ENCODE data around the gene SCAMP3. TPM values are rescaled to one million over a fixed set of nuclear protein-coding genes. Genes with fewer than 3 reads are reported as not detected.
A peak's percentile ranks its signal among the peaks of the same experiment; 100 is the strongest.
"Not testable (repeated sequence)": the region's sequence is repeated elsewhere in the genome, so short reads cannot be mapped to it uniquely, and the experiment has no call there.

Gene SCAMP3
- total RNA-seq, 1 experiment from 2014 or later = 64.2 TPM

GRCh38 chr1:155220211-155220965 is 41.8 kb downstream of the SCAMP3 start:
- H3K27ac ChIP-seq (ENCODE audit: low read depth, low read length); H3K9me3 ChIP-seq (ENCODE audit: control insufficient read depth in 1 of 2, insufficient read depth in 1 of 2, low read depth in 1 of 2, low read length in 2 of 2); intact Hi-C loops (cut with micrococcal nuclease); H3K4me3 ChIP-seq (replicated peaks in 1 of 2; ENCODE audit: low read depth in 1 of 2, low read length in 2 of 2); H3K36me3 ChIP-seq (ENCODE audit: control insufficient read depth in 1 of 2, insufficient read depth in 2 of 2, low read length in 2 of 2); H4K20me1 ChIP-seq (ENCODE audit: insufficient read depth); H3K27me3 ChIP-seq (ENCODE audit: insufficient read depth, low read length); H3K4me2 ChIP-seq (ENCODE audit: low read length); ATAC-seq; RAD21 ChIA-PET (ENCODE audit: low non-redundant PET in 1 of 2, low total read pairs in 2 of 2, uncharacterized antibody in 2 of 2, unreplicated experiment in 2 of 2); H3K9me2 ChIP-seq (ENCODE audit: insufficient read depth); H3K79me2 ChIP-seq (ENCODE audit: insufficient read depth, low read length); DNase-seq (ENCODE audit: low read depth, low spot score); BruUV-seq (replicated peaks); POLR2A ChIA-PET; H3K9ac ChIP-seq (ENCODE audit: low read length): not testable (repeated sequence)
- Histone ChIP-seq H3K4me1 (ENCODE audit: control insufficient read depth in 1 of 2, insufficient read depth in 2 of 2, low read length in 2 of 2) (peaks cover 5 to 32% of the 10 kb centered on the region in 2 experiments), H2AFZ (ENCODE audit: low read depth, low read length, poor library complexity, severe bottlenecking) (peak overlapping the region; percentile 95)
- CTCF ChIA-PET = interaction anchor here (1.1 kb wide), 1 partner anchor 40 kb away, joined by 3 read pairs; no protein-coding TSS in a partner anchor

DNA sequence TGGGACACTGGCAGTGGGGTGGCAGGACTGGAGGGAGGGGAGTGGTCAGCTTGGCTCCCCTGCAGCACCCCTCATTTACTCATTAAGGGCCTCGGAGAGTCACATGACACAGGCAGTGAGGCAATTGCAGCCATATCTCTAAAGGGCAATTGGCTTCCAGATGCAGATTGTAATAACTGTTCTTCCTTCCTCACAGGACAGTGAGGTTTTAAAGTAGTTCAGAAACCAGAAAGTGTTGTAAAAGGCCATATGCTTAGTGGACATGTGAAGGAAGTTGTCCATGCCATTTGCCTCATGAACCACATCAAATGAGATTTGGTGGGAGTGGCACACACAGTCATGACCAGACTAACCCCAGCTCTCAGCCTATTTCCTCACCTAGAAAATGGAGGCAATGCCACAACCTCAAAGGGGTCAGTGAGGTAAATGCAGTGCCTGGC is 42.5 kb downstream of the SCAMP3 start:
- no peaks in the 10 kb centered on the region for H3K27me3 ChIP-seq (ENCODE audit: insufficient read depth, low read length)
- no peak for TF ChIP-seq SIN3A (IDR thresholded peaks at IDR 0.05; ENCODE audit: low read depth)
- no peak for TF ChIP-seq ZFX (IDR thresholded peaks at IDR 0.05)
- peak; percentile 97 for TF ChIP-seq YY1 (IDR thresholded peaks at IDR 0.05; ENCODE audit: extremely low read depth, insufficient replicate concordance, low read depth, low read length)
- no peak for TF ChIP-seq EZH2phosphoT487 (IDR thresholded peaks at IDR 0.05; ENCODE audit: borderline replicate concordance)
- no TSS peak for BruUV-seq (replicated peaks)
- H3K4me1 ChIP-seq (ENCODE audit: control insufficient read depth in 1 of 2, insufficient read depth in 2 of 2, low read length in 2 of 2) = peaks cover 4 to 25% of the 10 kb centered on the region in 2 experiments
- RAD21 ChIA-PET (ENCODE audit: low non-redundant PET in 1 of 2, low total read pairs in 2 of 2, uncharacterized antibody in 2 of 2, unreplicated experiment in 2 of 2) = no interaction called here
- peak overlapping the region; percentile 28 for H3K27ac ChIP-seq (ENCODE audit: low read depth, low read length)
- 0 out of 2 replicates have a peak overlapping the region, but pooled peaks have one; percentile 14 for H3K9ac ChIP-seq (ENCODE audit: low read length)
- H2AFZ ChIP-seq (ENCODE audit: low read depth, low read length, poor library complexity, severe bottlenecking) = peak overlapping the region; percentile 95
- POLR2A ChIA-PET = interaction anchor here (0.8 to 0.9 kb wide), 2 partner anchors 13 to 26 kb away, joined by 3 to 4 read pairs; no protein-coding TSS in a partner anchor
- no peaks in the 10 kb centered on the region for H3K9me3 ChIP-seq (ENCODE audit: control insufficient read depth in 1 of 2, insufficient read depth in 1 of 2, low read depth in 1 of 2, low read length in 2 of 2)
- ATAC-seq (peak; percentile 58), DNase-seq (ENCODE audit: low read depth, low spot score) (no peak)
- no peaks in the 10 kb centered on the region for H3K9me2 ChIP-seq (ENCODE audit: insufficient read depth)
- H3K79me2 ChIP-seq (ENCODE audit: insufficient read depth, low read length) = no peaks in the 10 kb centered on the region
- CTCF ChIA-PET = interaction anchor here (0.8 to 1.7 kb wide), 6 partner anchors 12 to 47 kb away, joined by 3 to 8 read pairs (median 4); partner anchors contain the start of genes KRTCAP2, MTX1 and THBS3
- peak overlapping the region; percentile 62 for H3K4me2 ChIP-seq (ENCODE audit: low read length)
- intact Hi-C loops (cut with micrococcal nuclease) = no loop called here
- no peaks in the 10 kb centered on the region for H3K36me3 ChIP-seq (ENCODE audit: control insufficient read depth in 1 of 2, insufficient read depth in 2 of 2, low read length in 2 of 2)
- no peaks in the 10 kb centered on the region for H4K20me1 ChIP-seq (ENCODE audit: insufficient read depth)
- peak overlapping the region in 1 of 2 experiments; percentile 45; a peak in 1 of 4 replicates for H3K4me3 ChIP-seq (replicated peaks in 1 of 2; ENCODE audit: low read depth in 1 of 2, low read length in 2 of 2)
